K562 (cell line): ENCODE data around the gene NECTIN2. TPM values are rescaled to one million over a fixed set of nuclear protein-coding genes. Genes with fewer than 3 reads are reported as not detected.
A peak's percentile ranks its signal among the peaks of the same experiment; 100 is the strongest.
"Not testable (repeated sequence)": the region's sequence is repeated elsewhere in the genome, so short reads cannot be mapped to it uniquely, and the experiment has no call there.

Source experiments
- ATAC-seq: fragments of 200-7000 bp; cut with Tn5 transposase; 3 replicates; pipeline ENCODE4 v1.9.1; 2020; ENCODE audit warnings: moderate library complexity
- BruUV-seq: library from RNA; stranded (reverse); fragments of 400-500 nt; replicated peaks from 2 replicates; lab custom pipeline; 2021; lab: Mats Ljungman, UMichigan
- CTCF ChIA-PET: fragments of 300-600 bp; formaldehyde crosslinking; extraction: SDS; loops from one replicate; lab custom pipeline; 2021; ENCODE audit warnings: low intra/inter-chr PET ratio; lab: Yijun Ruan, JAX
- POLR2A ChIA-PET: fragments of 300-600, 350-650 bp; sonication (Branson Sonifier 250); formaldehyde crosslinking; extraction: SDS; loops from one replicate; lab custom pipeline; 2021; ENCODE audit warnings: antibody characterized with exemption, inconsistent platforms; lab: Yijun Ruan, JAX
- DNase-seq, 4 experiments: peaks; one replicate each; pipeline versions ENCODE4 v3.0.0 to v3.0.0-alpha.2; 2011 to 2018; ENCODE audit warnings: low spot score in 3 of 4, mixed read lengths in 3 of 4; ENCODE audit errors: extremely low read depth in 1 of 4
- FAIRE-seq: peaks from 2 replicates; lab custom pipeline; 2011; peaks lifted over from hg19 to GRCh38; lab: Jason Lieb, UNC
- H2AFZ ChIP-seq: 2 replicates; pipeline ENCODE4 v1.6.0; 2011; ENCODE audit warnings: low read depth, low read length, control low read depth, inconsistent platforms
- H3K27ac ChIP-seq: fragments of 200-600 bp; 3 replicates; pipeline ENCODE4 v1.8.0; 2011; ENCODE audit warnings: low read depth, mild to moderate bottlenecking, control low read depth, inconsistent platforms, low read length, moderate library complexity, mixed read lengths; ENCODE audit errors: extremely low read depth
- H3K27me3 ChIP-seq, 2 experiments: fragments of 300-600 bp in 1 of 2; 2 replicates in 1 of 2; 3 replicates in 1 of 2; pipeline versions ENCODE4 v1.6.0 to v1.8.0; 2011; ENCODE audit warnings: inconsistent platforms in 2 of 2, low read length in 2 of 2, mild to moderate bottlenecking in 1 of 2, mixed read lengths in 1 of 2, moderate library complexity in 1 of 2; ENCODE audit not compliant: control insufficient read depth in 2 of 2, insufficient read depth in 2 of 2
- H3K36me3 ChIP-seq: fragments of 300-600 bp; 3 replicates; pipeline ENCODE4 v1.8.0; 2011; ENCODE audit warnings: mild to moderate bottlenecking, low read length, inconsistent platforms; ENCODE audit not compliant: control insufficient read depth, insufficient read depth
- H3K4me1 ChIP-seq, 2 experiments: fragments of 200-600 bp in 1 of 2; replicated peaks in 1 of 2; 2 replicates in 1 of 2; 3 replicates in 1 of 2; pipeline versions ENCODE4 v1.5.1 to v1.8.0; 2011; ENCODE audit warnings: inconsistent platforms in 2 of 2, low read length in 2 of 2, mild to moderate bottlenecking in 1 of 2, mixed read lengths in 1 of 2, moderate library complexity in 1 of 2; ENCODE audit not compliant: control insufficient read depth in 2 of 2, insufficient read depth in 2 of 2
- H3K4me2 ChIP-seq: 2 replicates; pipeline ENCODE4 v1.6.1; 2011; ENCODE audit warnings: low read length, control low read depth, inconsistent platforms, mixed read lengths; ENCODE audit not compliant: insufficient read depth
- H3K4me3 ChIP-seq: fragments of 200-600 bp; sonication (generic), shearing (Covaris generic); 2 replicates; pipeline ENCODE4 v1.5.1; 2016; ENCODE audit warnings: control low read depth, inconsistent platforms
- H3K79me2 ChIP-seq: fragments of 200-600 bp; 3 replicates; pipeline ENCODE4 v1.8.0; 2011; ENCODE audit warnings: low read length, inconsistent platforms; ENCODE audit not compliant: control insufficient read depth, insufficient read depth
- H3K9ac ChIP-seq, 2 experiments: 2 replicates each; pipeline versions ENCODE4 v1.6.0 to v1.6.1; 2011; ENCODE audit warnings: low read depth in 2 of 2, low read length in 2 of 2, control low read depth in 1 of 2, inconsistent platforms in 1 of 2, mild to moderate bottlenecking in 1 of 2, mixed read lengths in 1 of 2; ENCODE audit not compliant: insufficient read depth in 1 of 2
- H3K9me1 ChIP-seq: one replicate; pipeline ENCODE4 v1.6.0; 2011; ENCODE audit warnings: inconsistent platforms, mild to moderate bottlenecking, low read length, moderate library complexity; ENCODE audit not compliant: control insufficient read depth, insufficient read depth
- H3K9me3 ChIP-seq: replicated peaks from 2 replicates; pipeline ENCODE4 v1.5.1; 2011; ENCODE audit warnings: low read depth, low read length, inconsistent platforms; ENCODE audit not compliant: control insufficient read depth, insufficient read depth
- H4K20me1 ChIP-seq: replicated peaks from 2 replicates; pipeline ENCODE4 v1.6.1; 2011; ENCODE audit warnings: low read length, inconsistent platforms, mixed read lengths; ENCODE audit not compliant: control insufficient read depth, insufficient read depth
- AFF1 ChIP-seq, 2 experiments: fragments of 450-650 bp; IDR thresholded peaks; 2 replicates each; pipeline ENCODE4 v1.6.1; 2018; ENCODE audit warnings: mild to moderate bottlenecking in 2 of 2, low read depth in 1 of 2; ENCODE audit not compliant: partially characterized antibody in 2 of 2
- CXXC5 ChIP-seq: fragments of 250-450 bp; sonication (Bioruptor Pico); IDR thresholded peaks from 2 replicates; pipeline ENCODE4 v1.8.0; 2022; ENCODE audit warnings: inconsistent platforms, mild to moderate bottlenecking, moderate library complexity
- EGR1 ChIP-seq: fragments of 450-650 bp; conservative IDR thresholded peaks from 2 replicates; pipeline ENCODE4 v1.6.1; 2017; ENCODE audit warnings: mild to moderate bottlenecking
- HDAC1 ChIP-seq, 2 experiments: fragments of 450-650 bp; IDR thresholded peaks; 2 replicates each; pipeline ENCODE4 v1.6.1; 2016 to 2017; ENCODE audit warnings: inconsistent platforms in 1 of 2, mild to moderate bottlenecking in 1 of 2, moderate library complexity in 1 of 2
- HDGF ChIP-seq: fragments of 450-650 bp; IDR thresholded peaks from 2 replicates; pipeline ENCODE4 v1.6.1; 2016
- L3MBTL2 ChIP-seq: fragments of 450-650 bp; IDR thresholded peaks from 2 replicates; pipeline ENCODE4 v1.6.1; 2016; ENCODE audit warnings: mild to moderate bottlenecking, moderate library complexity
- MAX ChIP-seq: sonication (generic); formaldehyde crosslinking; IDR thresholded peaks from 2 replicates; pipeline ENCODE4 v1.9.0; 2022; ENCODE audit warnings: mild to moderate bottlenecking, missing genetic modification reagents
- PHF8 ChIP-seq: fragments of 200-600 bp; sonication (generic); IDR thresholded peaks from 2 replicates; pipeline ENCODE4 v1.6.1; 2012; ENCODE audit warnings: mixed run types, mild to moderate bottlenecking, inconsistent platforms, low read length, moderate library complexity, borderline replicate concordance
- POLR2A ChIP-seq: fragments of 450-650 bp; conservative IDR thresholded peaks from 2 replicates; pipeline ENCODE4 v1.6.1; 2016
- SP1 ChIP-seq: sonication (generic); formaldehyde crosslinking; IDR thresholded peaks from 2 replicates; pipeline ENCODE4 v1.8.1; 2022; ENCODE audit warnings: mild to moderate bottlenecking, missing genetic modification reagents
- TFAP4 ChIP-seq: sonication (generic); formaldehyde crosslinking; IDR thresholded peaks from 2 replicates; pipeline ENCODE4 v1.8.0; 2022; ENCODE audit warnings: missing genetic modification reagents, mild to moderate bottlenecking, moderate library complexity, borderline replicate concordance
- THRA ChIP-seq: fragments of 450-650 bp; IDR thresholded peaks from 2 replicates; pipeline ENCODE4 v1.6.1; 2017; ENCODE audit warnings: mild to moderate bottlenecking, moderate library complexity
- ZFP36 ChIP-seq: fragments of 150-350 bp; IDR thresholded peaks from 2 replicates; pipeline ENCODE4 v1.6.1; 2018; ENCODE audit warnings: low read length, low read depth; ENCODE audit not compliant: partially characterized antibody
- ZFX ChIP-seq: sonication (generic); formaldehyde crosslinking; IDR thresholded peaks from 2 replicates; pipeline ENCODE4 v1.8.0; 2022; ENCODE audit warnings: mild to moderate bottlenecking, missing genetic modification reagents, moderate library complexity
- WGBS: fragments of 100-300 bp; shearing (Covaris generic); methylation state at CpG from one replicate; pipeline ENCODE4 v1.1.6; 2016; ENCODE audit warnings: low coverage, mixed read lengths; ENCODE audit not compliant: insufficient coverage; ENCODE audit errors: missing lambda C conversion rate; 5-methylcytosine and 5-hydroxymethylcytosine counted together
- in situ Hi-C: fragments of 300-500 bp; cut with MboI; formaldehyde crosslinking; loops from 4 replicates; pipeline ENCODE4 v1.15.0; 2018; ENCODE audit warnings: inconsistent platforms, mixed read lengths
- intact Hi-C: fragments of 100-400 bp; cut with micrococcal nuclease; formaldehyde crosslinking; loops from 2 replicates; pipeline ENCODE4 v1.14.2; 2022
- polyA plus RNA-seq, 8 experiments: library from polyadenylated mRNA; depleted of rRNA in 4 of 8; stranded (reverse) in 5 of 8; unstranded in 3 of 8; fragments of >200 nt; fragmentation: Nextera tagmentation in 2 of 8; fragmentation: Illumina TruSeq in 1 of 8; extraction: Ambion mirVana in 2 of 8; extraction: Trizol in 1 of 8; gene quantifications; 2 replicates each; pipeline versions ENCODE4 v1.2.1 to v1.2.3, GENCODE V29; 2011 to 2014; ENCODE audit warnings: inconsistent platforms in 1 of 8, missing spikeins in 1 of 8
- total RNA-seq, 7 experiments: library from RNA; depleted of rRNA in 6 of 7; stranded (reverse); fragments of >200 nt in 6 of 7; fragmentation: Illumina TruSeq in 2 of 7; extraction: Trizol in 2 of 7; gene quantifications; 2 replicates each; pipeline versions ENCODE4 v1.2.1 to v1.2.3, GENCODE V29; 2011 to 2021; ENCODE audit warnings: low replicate concordance in 1 of 7

NECTIN2 gene
- total and polyA plus RNA-seq, 9 of the 15 experiments (the other 6 are each of a cell fraction or from before 2014, with no cell fraction given): 3.9 to 94.9 (median 34.9) TPM

- in situ Hi-C loops, intact Hi-C loops, H3K9me3 ChIP-seq, H3K36me3 ChIP-seq, H4K20me1 ChIP-seq, H3K27me3 ChIP-seq, CTCF ChIA-PET, H3K9me1 ChIP-seq, BruUV-seq, FAIRE-seq, H3K79me2 ChIP-seq: not testable (repeated sequence)
- Histone ChIP-seq H3K4me2 (peak overlapping the region; percentile 73), H3K27ac (peak overlapping the region; percentile 69), H3K9ac (peak overlapping the region; percentile 80 to 82), H2AFZ (peak overlapping the region; percentile 87), H3K4me1 (peaks cover 0 to 24% of the 10 kb centered on the region in 2 experiments; a peak in 4 of 5 replicates), H3K4me3 (peak overlapping the region; percentile 32; the same call in 1 of the 2 replicates)
- DNase-seq (peak in 2 of 4 experiments; percentile 23 to 44), ATAC-seq (peak; percentile 77)
- POLR2A ChIA-PET: interaction anchor here (0.9 to 1.8 kb wide), 4 partner anchors 11 to 28 kb away, joined by 3 to 11 read pairs (median 4); partner anchors contain the start of gene APOE
- WGBS: 52% methylated on average over 7 of the region's 19 CpGs
- TF ChIP-seq SP1 (CRISPR knock-in tag) (peak; percentile 37; the same call in 1 of the 2 replicates), ZFX (CRISPR knock-in tag) (peak; percentile 54; the same call in 1 of the 2 replicates), TFAP4 (CRISPR knock-in tag) (peak; percentile 18; the same call in 1 of the 2 replicates), EGR1 (peak; percentile 70), HDAC1 (IDR thresholded peaks at IDR 0.05) (0 out of 4 replicates have a peak, but pooled peaks of 1 of the 2 experiments have one; percentile 13), MAX (0 out of 2 replicates have a peak, but pooled peaks have one; percentile 49), PHF8 (peak; percentile 35; the same call in 1 of the 2 replicates), AFF1 (IDR thresholded peaks at IDR 0.05; ENCODE audit: low read depth in 1 of 2, partially characterized antibody in 2 of 2) (peak in 1 of 2 experiments; percentile 85), ZFP36 (peak; percentile 76), L3MBTL2 (0 out of 2 replicates have a peak, but pooled peaks have one; percentile 61), CXXC5 (peak; percentile 35; the same call in 1 of the 2 replicates), HDGF (0 out of 2 replicates have a peak, but pooled peaks have one; percentile 4), POLR2A (peak; percentile 56), THRA (peak; percentile 65; the same call in 1 of the 2 replicates)
Measured at GRCh38 chr19:44926245-44927077, 80.4 kb downstream of the NECTIN2 start.
